Ishikawa (cell line): Measurements from ENCODE around the gene ORAI1.

Experiments
- CEBPB ChIP-seq: IDR thresholded peaks from 2 replicates; pipeline ENCODE4 v1.6.1; 2012
- CREB1 ChIP-seq: IDR thresholded peaks from 2 replicates; pipeline ENCODE4 v1.6.1; 2012; ENCODE audit warnings: low read depth
- EGR1 ChIP-seq: IDR thresholded peaks from 2 replicates; pipeline ENCODE4 v1.6.1; 2012
- EP300 ChIP-seq: IDR thresholded peaks from 2 replicates; pipeline ENCODE4 v1.6.1; 2012; ENCODE audit warnings: borderline replicate concordance
- FOXM1 ChIP-seq: IDR thresholded peaks from 2 replicates; pipeline ENCODE4 v1.6.1; 2012; ENCODE audit warnings: low read depth, borderline replicate concordance
- MAX ChIP-seq: IDR thresholded peaks from 2 replicates; pipeline ENCODE4 v1.6.1; 2012
- NFIC ChIP-seq: IDR thresholded peaks from 2 replicates; pipeline ENCODE4 v1.6.1; 2012
- RAD21 ChIP-seq: IDR thresholded peaks from 2 replicates; pipeline ENCODE4 v1.6.1; 2012; ENCODE audit warnings: low read depth
- REST ChIP-seq: IDR thresholded peaks from 2 replicates; pipeline ENCODE4 v1.6.1; 2012; ENCODE audit warnings: low read depth, mild to moderate bottlenecking
- TAF1 ChIP-seq: IDR thresholded peaks from 2 replicates; pipeline ENCODE4 v1.6.1; 2012; ENCODE audit warnings: low read depth, mild to moderate bottlenecking
- TCF12 ChIP-seq: IDR thresholded peaks from 2 replicates; pipeline ENCODE4 v1.6.1; 2012; ENCODE audit warnings: low read depth
- TEAD4 ChIP-seq: IDR thresholded peaks from 2 replicates; pipeline ENCODE4 v1.6.1; 2012
- USF1 ChIP-seq: IDR thresholded peaks from 2 replicates; pipeline ENCODE4 v1.6.1; 2012
- YY1 ChIP-seq: IDR thresholded peaks from 2 replicates; pipeline ENCODE4 v1.6.1; 2012; ENCODE audit warnings: low read depth
- ZBTB7A ChIP-seq: IDR thresholded peaks from 2 replicates; pipeline ENCODE4 v1.6.1; 2012; ENCODE audit warnings: low read depth

Gene ORAI1

DNA sequence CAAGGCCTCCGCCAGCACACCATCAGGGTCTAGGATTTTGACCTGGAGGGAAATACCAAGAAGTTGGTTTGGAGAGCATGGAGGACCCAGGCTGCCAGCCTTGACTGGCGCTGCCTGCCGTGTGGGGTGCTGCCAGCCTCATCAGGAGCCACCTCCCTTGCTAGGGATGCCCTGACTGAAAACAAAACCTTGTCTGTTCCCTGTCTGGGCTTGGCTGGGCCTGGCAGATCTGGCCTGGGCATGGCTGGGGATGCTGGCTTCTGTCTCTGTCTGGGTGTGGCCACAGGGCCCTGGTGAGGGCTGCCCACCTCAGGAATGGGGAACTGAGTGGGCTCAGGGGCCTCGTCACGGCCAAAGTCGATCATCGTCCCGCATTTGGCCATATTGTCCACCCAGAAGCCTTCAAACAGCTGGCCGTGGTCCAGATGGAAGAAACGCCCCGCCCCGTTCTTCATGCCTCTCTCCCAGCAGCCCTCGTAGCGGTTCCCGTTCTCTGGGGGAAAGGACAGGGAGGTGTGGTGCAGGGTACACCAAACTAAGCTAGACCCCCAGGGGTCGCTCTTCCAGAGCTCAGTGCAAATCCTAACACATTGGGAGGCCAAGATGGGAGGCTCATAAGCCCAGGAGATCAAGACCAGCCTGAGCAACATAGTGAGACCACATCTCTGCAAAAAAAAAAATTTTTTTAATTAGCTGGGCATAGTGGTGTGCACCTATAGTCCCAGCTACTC, 26.6 kb downstream of the ORAI1 start:
- no peak for TF ChIP-seq YY1
- TF ChIP-seq USF1: no peak
- no peak for TF ChIP-seq EP300
- TF ChIP-seq TAF1: no peak
- no peak for TF ChIP-seq TEAD4
- no peak for TF ChIP-seq TCF12
- no peak for TF ChIP-seq CEBPB
- TF ChIP-seq ZBTB7A: no peak

DNA sequence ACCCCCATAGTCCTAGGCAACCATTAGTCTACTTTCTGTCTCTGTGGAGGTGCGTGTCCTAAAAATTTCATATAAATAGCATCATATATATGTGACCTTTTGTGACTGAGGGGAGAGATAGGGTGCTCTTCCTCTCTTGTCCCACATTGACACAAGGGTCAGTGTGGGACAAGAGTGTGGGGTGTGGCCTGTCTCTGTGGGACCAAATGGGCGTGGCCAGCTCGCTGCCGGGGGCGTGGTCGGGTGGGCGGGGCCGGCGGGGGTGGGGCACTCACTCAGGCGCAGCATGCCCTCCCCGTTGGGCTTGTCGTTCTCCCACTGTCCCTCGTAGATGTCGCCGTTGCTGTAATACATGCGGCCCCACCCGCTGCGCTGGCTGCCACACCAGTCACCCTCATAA, 27.7 kb downstream of the ORAI1 start:
- TF ChIP-seq CREB1: no peak
- no peak for TF ChIP-seq EP300
- no peak for TF ChIP-seq REST
- no peak for TF ChIP-seq NFIC
- TF ChIP-seq ZBTB7A: no peak
- no peak for TF ChIP-seq RAD21
- TF ChIP-seq TEAD4: no peak
- no peak for TF ChIP-seq FOXM1
- TF ChIP-seq EGR1: no peak
- no peak for TF ChIP-seq TAF1
- no peak for TF ChIP-seq YY1
- no peak for TF ChIP-seq TCF12
- no peak for TF ChIP-seq CEBPB
- TF ChIP-seq USF1: no peak
- no peak for TF ChIP-seq MAX

GRCh38 chr12:121656122-121656521, 29.8 kb downstream of the ORAI1 start:
- no peak for TF ChIP-seq EP300
- TF ChIP-seq TCF12: no peak
- no peak for TF ChIP-seq RAD21
- no peak for TF ChIP-seq TEAD4
- no peak for TF ChIP-seq TAF1
- no peak for TF ChIP-seq NFIC
- no peak for TF ChIP-seq CEBPB
- TF ChIP-seq MAX: no peak

DNA sequence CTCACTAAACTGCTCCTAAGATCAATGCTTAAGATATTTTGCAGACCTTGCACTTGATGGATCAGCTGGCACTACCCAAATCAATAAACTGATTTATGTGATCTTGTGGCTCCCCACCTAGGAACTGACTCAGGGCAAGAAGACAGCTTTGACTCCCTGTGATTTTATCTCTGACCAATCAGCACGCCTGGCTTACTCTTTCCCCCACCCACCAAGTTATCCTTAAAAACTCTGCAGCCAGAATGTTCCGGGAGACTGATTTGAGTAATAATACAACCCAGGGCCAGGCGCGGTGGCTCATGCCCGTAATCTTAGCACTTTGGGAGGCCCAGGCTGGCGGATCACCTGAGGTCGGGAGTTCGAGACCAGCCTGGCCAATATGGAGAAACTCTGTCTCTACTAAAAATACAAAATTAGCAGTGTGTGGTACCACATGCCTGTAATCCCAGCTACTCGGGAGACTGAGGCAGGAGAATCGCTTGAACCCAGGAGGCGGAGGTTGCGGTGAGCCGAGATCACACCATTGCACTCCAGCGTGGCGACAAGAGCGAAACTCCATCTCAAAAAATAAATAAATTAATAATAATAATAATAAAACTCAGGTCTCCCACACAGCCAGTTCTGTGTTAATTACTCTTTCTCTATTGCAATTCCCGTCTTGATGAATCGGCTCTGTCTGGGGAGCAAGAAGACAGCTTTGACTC, 31.1 kb downstream of the ORAI1 start:
- no peak for TF ChIP-seq CEBPB
- TF ChIP-seq FOXM1: no peak
- TF ChIP-seq USF1: no peak
- TF ChIP-seq MAX: no peak
- no peak for TF ChIP-seq ZBTB7A
- TF ChIP-seq CREB1: no peak
- TF ChIP-seq YY1: no peak
- TF ChIP-seq RAD21: no peak
- no peak for TF ChIP-seq REST
- no peak for TF ChIP-seq TCF12
- TF ChIP-seq TEAD4: no peak
- TF ChIP-seq NFIC: no peak
- TF ChIP-seq EGR1: no peak
- no peak for TF ChIP-seq EP300

GRCh38 chr12:121663610-121663929, 37.2 kb downstream of the ORAI1 start:
- no peak for TF ChIP-seq CEBPB
- no peak for TF ChIP-seq REST
- no peak for TF ChIP-seq TAF1
- TF ChIP-seq MAX: no peak
- no peak for TF ChIP-seq EGR1
- TF ChIP-seq EP300: no peak
- no peak for TF ChIP-seq FOXM1
- no peak for TF ChIP-seq CREB1
